HG02981 (cell line): ENCODE data around the gene STAT6.
A peak's percentile ranks its signal among the peaks of the same experiment; 100 is the strongest.

ENCODE experiments used
- ATAC-seq: cut with Tn5 transposase; IDR thresholded peaks from one replicate; pipeline ENCODE4 v1.9.1; 2021; ENCODE audit warnings: mild to moderate bottlenecking, moderate library complexity; ENCODE audit not compliant: unreplicated experiment

STAT6 gene

DNA sequence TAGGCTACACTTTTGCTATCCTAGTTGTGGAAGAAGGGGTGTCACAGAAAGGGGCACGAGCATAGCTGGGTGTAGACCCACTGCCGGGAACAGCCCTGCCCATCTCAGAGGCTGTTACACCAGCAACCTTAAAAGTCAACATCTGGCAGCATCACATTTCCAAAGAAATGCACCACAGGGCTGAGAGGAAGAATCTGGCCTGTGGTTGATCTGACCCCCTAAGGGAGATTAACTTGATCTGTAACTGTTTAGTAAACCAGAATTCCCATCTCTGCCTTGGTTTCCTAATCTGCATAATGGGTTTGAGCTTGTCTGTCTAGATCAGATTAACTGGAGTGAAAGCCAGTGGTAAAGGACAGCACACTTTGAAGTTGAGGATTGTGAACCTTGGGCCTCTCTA, 34.9 kb upstream of the STAT6 start:
- ATAC-seq, result no peak

DNA sequence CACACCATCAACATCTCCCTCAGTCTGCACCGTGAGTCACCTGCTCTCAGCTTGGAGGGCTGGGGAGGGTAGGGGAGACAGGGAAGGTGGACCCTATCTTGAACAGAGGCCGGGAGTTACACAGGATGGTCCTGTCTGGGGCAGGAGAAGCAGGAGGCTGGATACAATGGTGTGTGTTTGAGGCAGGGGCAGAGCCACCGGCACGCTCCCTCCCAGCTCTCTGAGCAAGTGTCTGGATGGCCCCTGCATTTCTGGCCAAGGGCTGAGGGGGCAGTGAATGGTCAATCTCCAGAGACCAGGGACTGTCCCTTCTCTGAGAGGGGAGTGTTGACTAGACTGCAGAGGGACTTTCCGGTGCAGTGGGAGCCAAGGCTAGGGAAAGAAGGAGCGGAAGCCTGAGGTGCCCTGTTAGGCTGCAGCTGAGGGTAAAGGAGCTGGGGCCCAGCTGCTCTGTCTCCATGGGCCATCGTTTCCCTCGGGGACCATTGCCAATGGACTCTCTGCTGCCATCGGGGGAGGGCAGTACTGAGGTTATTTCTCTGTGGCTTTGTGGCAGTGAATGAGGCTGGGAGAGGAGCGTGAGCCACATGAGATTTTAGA, 34.4 kb upstream of the STAT6 start:
- ATAC-seq, result no peak

DNA sequence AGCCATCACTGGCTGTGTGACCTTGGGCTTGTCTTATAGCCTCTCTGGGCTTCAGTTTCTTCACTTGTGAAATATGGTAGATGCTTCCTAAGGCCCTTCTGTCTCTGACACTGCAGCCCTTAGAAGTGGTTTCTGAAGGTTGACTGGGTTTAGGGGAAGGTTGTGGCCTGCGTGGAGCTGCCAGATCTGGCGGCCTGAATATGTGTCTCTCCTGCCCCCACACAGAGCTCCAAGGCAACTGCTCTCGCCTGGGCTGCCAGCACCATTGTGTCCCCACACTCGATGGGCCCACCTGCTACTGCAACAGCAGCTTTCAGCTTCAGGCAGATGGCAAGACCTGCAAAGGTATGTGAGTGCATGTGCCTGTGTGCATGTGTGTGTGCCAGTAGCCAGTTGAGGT, 32.3 kb upstream of the STAT6 start:
- ATAC-seq, result no peak

DNA sequence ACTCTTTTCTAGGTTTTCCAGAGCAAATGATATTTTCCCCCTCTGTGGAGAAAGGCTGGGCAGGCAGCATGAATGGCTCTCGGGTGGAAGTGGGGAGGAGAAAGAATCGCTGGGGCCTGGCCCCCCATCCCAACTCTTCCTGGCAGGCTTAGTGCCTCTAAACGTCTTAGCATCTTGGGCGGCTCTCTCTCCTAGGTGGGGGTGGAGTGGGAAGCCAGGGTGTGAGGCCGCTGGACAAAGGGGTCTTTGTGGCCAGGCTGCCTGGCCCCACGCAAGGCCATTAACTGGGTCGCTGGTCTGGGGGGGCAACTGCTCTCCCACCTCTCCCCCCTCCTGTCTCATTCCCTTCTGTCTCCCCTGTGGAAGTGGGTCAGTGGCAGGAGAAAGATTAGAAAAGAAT, 31.6 kb upstream of the STAT6 start:
- no peak for ATAC-seq

DNA sequence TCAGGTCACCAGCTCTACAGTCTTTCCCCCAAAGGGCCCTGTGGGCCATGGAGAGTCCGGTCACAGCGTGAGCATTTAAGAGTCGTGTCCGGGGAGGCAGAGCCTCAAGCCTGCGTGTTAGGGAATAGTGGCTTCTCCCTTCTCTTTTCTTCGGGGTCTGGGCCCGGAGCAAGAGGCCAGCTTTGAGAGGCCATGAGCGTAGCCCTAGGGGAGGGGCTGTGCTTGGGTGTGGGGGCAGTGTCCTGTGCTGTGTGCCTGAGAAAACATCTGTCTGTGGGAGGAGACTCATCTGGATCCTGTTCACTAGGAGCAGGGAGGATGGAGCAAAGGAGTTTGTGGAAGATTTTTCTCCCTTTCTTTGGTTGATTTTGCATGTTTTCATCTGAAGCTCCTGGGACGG, 31.0 kb upstream of the STAT6 start:
- no peak for ATAC-seq

DNA sequence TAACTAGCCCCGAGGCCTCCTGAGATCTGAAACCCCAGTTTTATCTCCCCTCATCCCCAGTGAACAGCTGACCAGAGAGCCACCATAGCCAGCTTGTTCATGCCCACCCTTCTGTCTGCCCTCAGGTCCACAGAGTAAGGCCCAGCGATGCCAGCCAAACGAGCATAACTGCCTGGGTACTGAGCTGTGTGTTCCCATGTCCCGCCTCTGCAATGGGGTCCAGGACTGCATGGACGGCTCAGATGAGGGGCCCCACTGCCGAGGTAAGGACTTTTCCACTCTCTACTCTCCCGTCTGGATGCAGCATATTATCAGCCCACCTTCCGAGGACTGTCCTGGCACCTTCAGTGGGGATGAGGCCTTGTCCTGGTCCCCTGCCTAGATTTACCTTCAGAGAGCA, 30.1 kb upstream of the STAT6 start:
- no peak for ATAC-seq

DNA sequence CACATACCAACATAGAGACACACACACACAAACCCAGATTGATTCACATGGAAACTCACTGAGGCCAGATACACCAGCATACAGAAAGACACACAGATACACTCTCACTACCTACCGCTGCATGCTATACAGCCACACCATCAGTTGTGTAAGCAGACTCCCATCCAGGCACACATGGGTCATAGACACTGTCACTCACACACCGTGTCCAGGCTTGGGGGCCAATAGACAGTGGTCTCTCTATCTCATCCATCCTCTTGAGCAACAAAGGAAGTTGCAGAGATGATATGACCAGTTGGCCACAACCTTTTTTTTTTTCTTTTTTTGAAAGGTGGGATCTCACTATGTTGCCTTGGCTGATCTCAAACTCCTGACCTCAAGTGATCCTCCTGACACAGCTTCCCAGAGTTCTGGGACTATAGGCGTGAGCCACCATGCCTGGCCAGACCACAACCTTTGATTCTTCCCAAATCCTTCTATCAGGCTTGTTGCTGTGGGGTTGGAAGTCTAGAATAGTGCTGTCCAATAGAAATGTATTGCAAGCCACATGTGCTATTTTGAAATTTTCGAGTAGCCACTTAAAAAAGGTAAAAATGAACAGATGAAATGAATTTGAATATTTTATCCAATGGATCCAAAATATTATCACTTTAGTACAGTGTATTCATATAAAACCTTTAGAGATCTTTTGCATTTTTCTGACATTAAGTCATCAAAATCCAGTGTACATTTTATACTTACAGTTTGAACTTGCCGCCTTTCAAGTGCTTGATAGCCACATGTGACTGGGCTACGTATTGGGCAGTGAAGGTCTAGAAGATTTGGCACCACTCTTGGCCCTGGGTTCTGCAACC, 28.9 kb upstream of the STAT6 start:
- ATAC-seq, result no peak

DNA sequence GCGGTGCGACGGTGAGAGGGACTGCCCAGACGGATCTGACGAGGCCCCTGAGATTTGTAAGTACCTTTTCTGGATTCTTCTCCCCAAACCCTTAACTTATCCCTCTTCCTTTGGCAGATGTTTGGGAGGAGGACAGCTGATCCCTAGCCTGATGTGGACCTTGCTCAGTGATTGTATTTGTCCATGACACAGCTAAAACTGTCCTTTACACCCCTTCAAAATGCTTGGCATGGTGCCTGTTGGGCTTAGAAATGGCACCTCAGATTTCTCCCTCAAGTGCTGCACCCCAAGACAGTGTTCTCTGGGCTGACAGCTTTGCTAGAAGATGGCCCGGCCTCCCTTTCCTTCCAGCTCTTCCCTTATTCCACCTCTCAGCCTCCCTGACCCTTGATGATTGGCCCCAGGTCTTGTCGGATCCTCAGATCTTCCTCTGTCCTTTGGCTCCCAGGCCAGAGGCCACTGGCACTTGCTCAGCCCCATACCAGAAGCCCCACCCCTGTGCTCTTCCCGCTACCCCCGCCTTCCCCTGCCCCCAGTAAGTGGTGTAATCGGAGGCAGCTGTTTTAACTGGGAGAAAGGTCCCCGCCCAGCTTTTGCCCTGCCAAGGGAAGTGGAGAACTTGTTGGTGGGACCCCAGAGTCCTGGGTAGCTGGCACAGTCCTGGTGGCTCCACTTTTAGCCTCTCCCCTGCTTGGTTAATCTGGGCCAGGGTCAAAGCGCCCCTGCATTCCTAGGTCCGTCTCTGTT, 27.5 kb upstream of the STAT6 start:
- ATAC-seq, result no peak

DNA sequence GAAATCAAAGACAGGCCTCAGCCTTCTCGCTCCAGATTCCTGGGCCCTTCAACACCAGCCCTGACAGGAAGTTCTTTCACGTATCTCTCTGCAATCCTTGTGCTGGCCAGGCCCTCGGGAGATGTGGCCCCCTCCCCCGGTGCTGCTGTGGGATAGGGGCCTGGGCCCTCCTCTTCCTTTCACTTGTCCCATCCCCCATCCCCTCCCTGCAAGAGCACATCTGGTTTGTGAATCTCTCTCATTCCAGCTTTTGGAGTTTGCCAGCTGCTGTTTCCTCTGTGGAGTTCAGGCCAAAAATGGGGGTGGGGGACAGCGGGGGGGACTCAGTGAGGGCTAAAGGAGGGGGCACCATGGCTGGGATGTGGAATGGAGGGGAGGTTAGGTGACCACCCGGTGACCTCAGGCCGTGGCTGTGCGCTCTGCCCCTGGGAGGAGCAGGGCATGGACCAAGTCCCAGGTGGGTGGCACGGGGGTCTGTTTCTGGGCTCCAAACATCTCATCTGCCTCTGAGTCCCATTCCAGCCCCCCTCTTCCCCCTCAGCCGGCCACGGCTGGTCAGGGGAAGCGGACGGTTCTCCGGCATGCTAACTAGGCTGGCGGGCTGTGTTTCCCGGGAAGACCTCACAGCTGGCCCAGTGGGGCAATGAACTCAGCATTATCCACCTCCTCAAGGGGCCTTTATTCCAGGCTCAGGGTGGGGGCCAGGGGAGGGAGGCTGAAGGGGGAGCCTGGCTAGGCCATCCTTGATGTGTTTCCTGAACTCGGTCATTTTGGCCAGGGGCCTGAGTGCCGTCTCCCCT, 24.6 kb upstream of the STAT6 start:
- ATAC-seq, result no peak

DNA sequence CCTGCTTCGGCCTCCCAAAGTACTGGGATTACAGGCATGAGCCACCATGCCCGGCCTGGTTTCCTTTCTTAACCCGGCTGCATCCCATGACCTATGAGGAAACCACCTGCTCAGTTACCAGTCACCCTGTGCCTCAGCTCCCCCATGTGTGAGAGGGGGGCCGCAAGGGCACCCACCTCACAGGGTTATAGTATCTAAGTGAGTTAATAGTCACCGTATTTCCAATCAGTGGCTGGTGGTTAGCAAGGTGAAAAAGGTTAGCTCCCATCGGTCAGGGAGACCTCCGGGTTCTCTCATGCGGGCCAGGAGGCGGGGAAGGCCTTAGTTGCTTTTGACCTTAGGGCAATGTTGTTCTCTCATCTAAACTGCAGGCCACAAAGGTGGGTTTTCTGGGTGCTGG, 23.8 kb upstream of the STAT6 start:
- ATAC-seq, result no peak

DNA sequence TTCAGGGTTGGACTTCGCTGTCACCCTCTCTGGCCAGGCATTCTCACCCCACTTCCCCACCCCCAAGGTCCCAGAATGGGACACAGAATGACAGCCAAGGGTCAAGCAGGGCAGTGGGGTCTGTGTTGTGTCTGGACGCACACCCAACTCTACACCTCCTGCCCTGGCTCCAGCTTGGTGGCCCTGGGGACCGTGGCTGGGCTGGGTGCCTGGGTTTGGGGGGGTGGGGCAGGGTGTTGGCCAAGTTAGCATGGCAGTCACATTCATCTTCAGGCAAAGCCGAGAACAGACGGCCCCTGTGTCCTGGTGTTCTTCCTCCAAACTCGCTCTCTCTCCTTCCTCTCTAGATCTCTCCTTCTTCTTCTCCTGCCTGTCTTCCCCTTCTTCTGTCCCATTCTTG, 22.8 kb upstream of the STAT6 start:
- ATAC-seq, result no peak

DNA sequence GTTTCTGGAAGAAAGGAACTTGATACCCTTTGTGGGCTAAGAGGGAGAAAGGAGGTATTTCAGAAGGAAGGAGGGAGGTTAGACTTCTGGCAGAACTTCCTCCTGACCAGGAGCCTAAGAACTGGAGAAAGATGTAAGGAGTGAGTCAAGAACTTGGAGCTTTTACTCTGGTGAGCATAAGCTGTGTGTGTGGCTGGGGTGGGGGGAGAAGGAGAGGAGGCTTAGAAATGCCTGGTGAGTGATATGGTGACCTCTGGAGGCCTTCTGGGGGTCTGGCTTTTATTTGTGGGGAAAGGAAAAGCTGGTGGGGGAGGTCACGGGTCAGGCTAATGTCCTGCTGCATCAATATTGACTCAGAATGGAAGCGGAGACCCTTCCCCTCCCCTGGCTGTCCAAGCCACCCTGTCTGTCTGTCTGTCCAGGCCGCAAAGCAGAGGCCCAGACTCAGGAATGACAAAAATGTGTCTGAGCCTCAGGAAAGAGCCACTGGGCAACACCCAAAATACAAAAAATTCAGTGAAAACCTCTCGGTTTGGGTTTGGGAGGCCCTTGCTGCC, 21.9 kb upstream of the STAT6 start:
- ATAC-seq, result no peak

DNA sequence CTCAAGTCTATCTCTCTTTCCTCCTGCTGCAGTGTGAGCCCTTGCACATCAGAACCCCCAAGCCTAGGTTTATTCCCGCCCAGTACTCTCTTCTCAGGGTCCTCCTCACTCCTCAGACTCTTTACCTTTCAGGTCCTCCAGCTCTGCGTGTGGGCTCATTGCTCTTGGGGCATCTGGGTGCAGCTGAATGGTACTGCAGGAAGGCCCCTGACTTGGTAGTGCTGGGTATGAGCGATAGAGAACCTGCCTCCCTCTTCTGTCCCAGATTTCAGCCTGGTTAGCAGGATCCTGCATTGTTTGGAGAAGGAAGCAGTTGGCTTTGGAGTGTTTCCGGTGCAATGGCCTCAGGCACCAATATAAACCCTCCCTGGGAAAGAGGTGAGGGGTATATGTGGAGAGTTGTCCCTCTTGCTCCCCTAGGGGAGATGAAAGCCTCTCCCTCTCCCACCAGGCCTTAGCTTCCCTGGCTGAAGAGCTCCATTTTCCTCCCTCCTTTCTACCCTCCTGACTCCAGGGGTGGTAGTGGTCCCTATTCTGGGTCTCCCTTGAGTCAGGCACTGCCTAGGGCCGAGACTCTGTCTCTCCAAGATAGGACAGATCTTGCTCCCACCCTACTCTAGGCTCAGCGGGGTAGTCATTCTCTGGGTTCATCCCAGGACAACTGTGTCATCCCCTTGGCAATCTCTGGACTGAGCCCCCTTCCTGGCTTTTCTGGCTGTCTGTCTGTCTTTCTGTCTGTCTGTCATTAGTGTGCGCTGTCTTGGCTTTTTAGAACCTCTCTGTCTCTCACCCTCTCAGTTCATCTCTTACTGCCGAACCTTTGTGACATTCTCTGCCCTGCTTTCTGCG, 21.0 kb upstream of the STAT6 start:
- ATAC-seq, result no peak

DNA sequence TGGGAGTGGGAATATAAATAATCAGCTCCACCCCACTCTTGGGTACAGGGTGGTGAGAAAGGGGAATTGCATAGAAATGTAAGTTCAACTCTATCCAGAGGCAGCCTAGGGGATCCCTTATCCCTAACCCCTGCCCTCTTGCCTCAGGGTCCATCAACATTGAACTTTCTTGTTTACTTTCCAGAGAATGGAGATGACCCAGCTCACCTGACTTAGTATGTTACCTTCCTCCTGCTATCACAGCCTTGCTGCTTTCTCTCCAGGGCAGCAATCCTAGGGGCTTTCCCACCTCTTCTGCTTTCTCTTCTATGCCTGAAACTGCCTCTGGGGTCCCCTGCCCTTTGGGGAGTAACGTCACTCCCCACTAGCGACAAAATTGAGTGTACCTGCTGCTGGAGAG, 19.8 kb upstream of the STAT6 start:
- ATAC-seq, result no peak

DNA sequence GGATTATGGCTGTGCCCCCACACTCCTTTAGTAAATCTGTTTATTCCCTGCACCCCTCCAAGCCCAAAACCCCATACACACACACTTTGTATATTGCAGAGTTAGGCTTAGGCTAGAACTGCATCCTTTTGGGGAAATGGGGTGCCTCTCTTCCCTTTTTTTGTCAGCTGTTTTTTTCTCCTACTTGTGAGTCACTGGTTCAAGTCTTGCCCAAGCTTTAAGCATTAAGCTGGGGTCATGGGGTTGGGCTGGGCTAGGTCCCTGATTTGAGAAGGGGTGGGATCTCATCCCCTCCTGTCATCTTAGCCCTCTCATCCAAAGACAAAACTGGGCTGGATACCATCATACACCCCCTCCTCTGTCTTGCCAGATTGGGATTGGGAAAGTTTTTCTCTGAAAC, 18.7 kb upstream of the STAT6 start:
- no peak for ATAC-seq

DNA sequence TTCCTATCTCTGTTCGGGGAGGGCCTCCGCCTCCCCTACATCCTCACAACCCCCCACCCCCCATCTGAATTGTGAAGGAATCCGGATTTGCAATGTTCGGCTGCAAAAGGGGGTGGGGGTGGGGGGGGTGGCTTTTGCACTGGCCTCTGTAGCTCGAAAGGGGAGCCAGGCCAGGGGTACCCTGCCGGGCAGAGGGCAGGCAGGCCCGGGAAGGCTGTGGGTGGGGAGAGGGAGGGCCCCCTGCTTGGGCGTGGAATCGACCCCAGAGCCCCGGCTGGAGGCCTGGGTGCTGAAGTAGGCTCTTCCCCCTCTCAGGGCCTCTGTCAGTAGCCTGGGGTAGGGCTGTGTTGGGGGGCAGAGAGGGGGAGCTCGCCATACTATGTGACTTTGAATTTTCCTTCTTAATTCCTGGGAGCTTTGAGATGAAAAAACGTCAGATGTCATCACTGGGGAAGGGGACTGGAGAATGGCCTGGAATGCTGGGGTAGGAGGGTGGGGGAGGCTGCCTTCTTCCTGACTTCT, 18.2 kb upstream of the STAT6 start:
- ATAC-seq, result no peak

DNA sequence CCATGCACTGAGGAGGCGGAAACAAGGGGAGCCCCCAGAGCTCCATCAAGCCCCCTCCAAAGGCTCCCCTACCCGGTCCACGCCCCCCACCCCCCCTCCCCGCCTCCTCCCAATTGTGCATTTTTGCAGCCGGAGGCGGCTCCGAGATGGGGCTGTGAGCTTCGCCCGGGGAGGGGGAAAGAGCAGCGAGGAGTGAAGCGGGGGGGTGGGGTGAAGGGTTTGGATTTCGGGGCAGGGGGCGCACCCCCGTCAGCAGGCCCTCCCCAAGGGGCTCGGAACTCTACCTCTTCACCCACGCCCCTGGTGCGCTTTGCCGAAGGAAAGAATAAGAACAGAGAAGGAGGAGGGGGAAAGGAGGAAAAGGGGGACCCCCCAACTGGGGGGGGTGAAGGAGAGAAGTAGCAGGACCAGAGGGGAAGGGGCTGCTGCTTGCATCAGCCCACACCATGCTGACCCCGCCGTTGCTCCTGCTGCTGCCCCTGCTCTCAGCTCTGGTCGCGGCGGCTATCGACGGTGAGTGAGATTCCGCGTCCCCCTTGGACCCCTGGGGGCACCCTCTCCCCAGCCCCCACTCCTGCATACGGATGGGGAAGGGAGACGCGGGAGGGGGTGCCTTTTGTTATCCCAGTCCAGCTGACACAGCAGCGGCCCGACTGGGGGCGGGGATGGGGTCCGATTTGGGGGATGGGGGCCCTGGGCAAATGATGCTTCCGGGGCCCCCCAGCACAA, 17.5 kb upstream of the STAT6 start:
- no peak for ATAC-seq

DNA sequence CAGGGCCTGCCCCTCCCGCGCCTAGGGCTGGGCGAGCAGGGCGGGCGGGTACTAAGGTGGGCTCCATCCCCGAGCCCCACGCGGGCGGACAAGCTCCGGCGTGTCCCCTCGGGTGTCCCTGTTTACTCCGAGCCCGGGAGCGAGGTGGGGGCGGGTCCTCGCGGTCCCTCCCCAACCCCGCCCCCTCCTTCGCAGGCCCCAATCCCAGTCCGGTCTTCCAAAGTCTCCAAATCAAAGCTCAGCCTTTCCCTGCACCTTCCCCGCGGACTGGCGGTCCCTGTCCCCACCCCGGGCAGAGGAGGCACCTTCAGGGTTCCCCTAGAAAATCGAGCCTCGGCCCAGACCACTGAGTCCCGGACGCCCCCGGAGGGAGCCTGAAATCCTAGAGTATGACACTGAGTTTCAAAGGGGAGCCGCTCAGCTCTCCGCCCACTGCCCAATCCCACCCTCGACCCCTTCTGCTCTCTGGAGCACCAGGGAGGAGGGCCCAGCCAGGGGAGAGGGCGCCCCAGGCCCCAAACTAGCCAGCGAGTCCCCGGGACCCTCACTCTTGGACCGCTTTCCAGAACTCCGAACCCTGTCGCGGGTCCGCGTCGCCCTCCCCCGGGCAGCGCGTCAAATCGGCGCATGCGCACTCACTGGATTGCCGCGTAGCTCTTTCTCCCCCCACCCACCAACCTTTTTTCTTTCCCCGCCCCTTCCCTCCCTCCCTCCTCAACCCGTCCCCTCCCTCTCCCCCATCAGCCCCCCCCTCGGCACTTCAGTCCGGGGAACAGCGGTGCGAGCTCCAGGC, 16.8 kb upstream of the STAT6 start, which contains the start of gene LRP1:
Gene LRP1, plus strand, starts transcription at position 758 of the 793 bp plus-strand sequence. CDS start 482 bp downstream, outside the sequence.
- ATAC-seq, result peak; percentile 44
